PC-3 (cell line): ENCODE measurements around the gene PPIF. TPM values are rescaled to one million over a fixed set of nuclear protein-coding genes. Genes with fewer than 3 reads are reported as not detected.

Experiments used
- ATAC-seq: fragments of 200-7000 bp; cut with Tn5 transposase; 2 replicates; pipeline ENCODE4 v1.9.1; 2020; ENCODE audit warnings: mild to moderate bottlenecking, moderate library complexity
- BruUV-seq: library from RNA; stranded (reverse); fragments of 400-500 nt; replicated peaks from 2 replicates; lab custom pipeline; 2021; lab: Mats Ljungman, UMichigan
- CTCF ChIA-PET: fragments of 300-600 bp; sonication (Branson Sonifier 250); formaldehyde crosslinking; loops from one replicate; lab custom pipeline; 2022; ENCODE audit warnings: antibody characterized with exemption; lab: Charles Lee
- POLR2A ChIA-PET: fragments of 300-600 bp; sonication (Branson Sonifier 250); formaldehyde crosslinking; loops from one replicate; lab custom pipeline; 2022; ENCODE audit warnings: antibody characterized with exemption; ENCODE audit not compliant: unreplicated experiment; lab: Charles Lee
- DNase-seq: peaks from one replicate; pipeline ENCODE4 v3.0.0-alpha.2; 2015
- H2AFZ ChIP-seq: fragments of 300-600 bp; sonication (generic); 2 replicates; pipeline ENCODE4 v1.6.0; 2016; ENCODE audit warnings: antibody characterized with exemption, low read length
- H3F3A ChIP-seq: fragments of 300-600 bp; sonication (generic); one replicate; pipeline ENCODE4 v1.6.0; 2017; ENCODE audit warnings: antibody characterized with exemption, low read length, control low read depth, mild to moderate bottlenecking; ENCODE audit not compliant: unreplicated experiment
- H3K27ac ChIP-seq: fragments of 300-600 bp; sonication (generic); 2 replicates; pipeline ENCODE4 v1.5.1; 2016; ENCODE audit warnings: mild to moderate bottlenecking, low read length
- H3K27me3 ChIP-seq: fragments of 300-600 bp; sonication (generic); 2 replicates; pipeline ENCODE4 v1.6.1; 2016; ENCODE audit warnings: low read length, mixed read lengths
- H3K36me3 ChIP-seq: fragments of 300-600 bp; sonication (generic); 2 replicates; pipeline ENCODE4 v1.6.1; 2016; ENCODE audit warnings: low read depth, mixed run types, low read length, mixed read lengths
- H3K4me1 ChIP-seq: fragments of 300-600 bp; sonication (generic); 2 replicates; pipeline ENCODE4 v1.5.1; 2016; ENCODE audit warnings: low read length; ENCODE audit not compliant: insufficient read depth
- H3K4me2 ChIP-seq: fragments of 300-600 bp; sonication (generic); 2 replicates; pipeline ENCODE4 v1.6.0; 2016; ENCODE audit warnings: low read length
- H3K4me3 ChIP-seq: fragments of 300-600 bp; sonication (generic); 2 replicates; pipeline ENCODE4 v1.5.1; 2016; ENCODE audit warnings: mild to moderate bottlenecking, low read length, mixed read lengths
- H3K79me2 ChIP-seq: fragments of 300-600 bp; sonication (generic); 2 replicates; pipeline ENCODE4 v1.6.1; 2017; ENCODE audit warnings: low read length, mixed read lengths
- H3K9ac ChIP-seq: fragments of 300-600 bp; sonication (generic); 2 replicates; pipeline ENCODE4 v1.6.0; 2016; ENCODE audit warnings: mild to moderate bottlenecking, low read length
- H3K9me2 ChIP-seq: fragments of 300-600 bp; sonication (generic); replicated peaks from 2 replicates; pipeline ENCODE4 v1.6.1; 2016; ENCODE audit warnings: mixed run types, low read length, mixed read lengths
- H3K9me3 ChIP-seq: fragments of 300-600 bp; sonication (generic); 2 replicates; pipeline ENCODE4 v1.6.1; 2016; ENCODE audit warnings: low read length, mixed read lengths
- H4K20me1 ChIP-seq: fragments of 300-600 bp; sonication (generic); 2 replicates; pipeline ENCODE4 v1.6.1; 2016; ENCODE audit warnings: low read length, mixed read lengths
- EZH2 ChIP-seq: fragments of 300-600 bp; sonication (generic); IDR thresholded peaks from one replicate; pipeline ENCODE4 v1.6.1; 2017; ENCODE audit warnings: antibody characterized with exemption, mild to moderate bottlenecking, low read length; ENCODE audit not compliant: unreplicated experiment
- EZH2phosphoT487 ChIP-seq: fragments of 300-600 bp; sonication (generic); IDR thresholded peaks from 2 replicates; pipeline ENCODE4 v1.6.1; 2018; ENCODE audit warnings: mild to moderate bottlenecking, antibody characterized with exemption, low read length, borderline replicate concordance
- intact Hi-C: fragments of 100-400 bp; cut with micrococcal nuclease; formaldehyde crosslinking; loops from 2 replicates; pipeline ENCODE4 v1.9.0; 2023
- total RNA-seq: library from RNA; depleted of rRNA; stranded (reverse); fragments of >200 nt; gene quantifications from 2 replicates; pipeline ENCODE4 v1.2.3, GENCODE V29; 2014
- TF ChIP-seq, protein P1 (sequence below): fragments of 300-600 bp; sonication (generic); conservative IDR thresholded peaks from 2 replicates; pipeline ENCODE4 v1.5.1; 2017; ENCODE audit warnings: antibody characterized with exemption, low read depth, mild to moderate bottlenecking, low read length

PPIF gene
- total RNA-seq, 1 experiment from 2014 or later, result 381 TPM

DNA sequence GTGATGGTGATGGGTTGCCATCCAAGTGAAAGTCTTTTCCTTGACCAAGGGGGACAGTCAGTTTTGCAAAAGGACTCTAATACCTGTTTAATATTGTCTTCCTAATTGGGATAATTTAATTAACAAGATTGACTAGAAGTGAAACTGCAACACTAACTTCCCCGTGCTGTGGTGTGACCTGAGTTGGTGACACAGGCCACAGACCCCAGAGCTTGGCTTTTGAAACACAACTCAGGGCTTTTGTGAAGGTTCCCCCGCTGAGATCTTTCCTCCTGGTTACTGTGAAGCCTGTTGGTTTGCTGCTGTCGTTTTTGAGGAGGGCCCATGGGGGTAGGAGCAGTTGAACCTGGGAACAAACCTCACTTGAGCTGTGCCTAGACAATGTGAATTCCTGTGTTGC lies 6.9 kb downstream of the PPIF start:
- ATAC-seq, result no peak
- intact Hi-C loops, result no loop called here
- peaks cover 55% of the 10 kb centered on the region for H3K79me2 ChIP-seq
- no peaks in the 10 kb centered on the region for H3K9me3 ChIP-seq
- ChIA-PET CTCF (no interaction called here), POLR2A (interaction anchor here (0.6 kb wide), 1 partner anchor 21 kb away, joined by 3 read pairs; no protein-coding TSS in a partner anchor)
- H3K4me1 ChIP-seq, result peaks cover 13% of the 10 kb centered on the region
- DNase-seq, result no peak
- H3K4me3 ChIP-seq, result no peak overlapping the region
- peaks cover 65% of the 10 kb centered on the region for H4K20me1 ChIP-seq
- H3F3A ChIP-seq, result peaks cover 18% of the 10 kb centered on the region
- TSS peak; percentile 1 for BruUV-seq
- H3K27ac ChIP-seq, result no peak overlapping the region
- no peak overlapping the region for H2AFZ ChIP-seq
- H3K4me2 ChIP-seq, result no peak overlapping the region
- H3K9ac ChIP-seq, result no peak overlapping the region
- H3K9me2 ChIP-seq, result no peaks in the 10 kb centered on the region
- H3K27me3 ChIP-seq, result no peaks in the 10 kb centered on the region
- peaks cover 77% of the 10 kb centered on the region for H3K36me3 ChIP-seq
- TF ChIP-seq, protein P1, sequence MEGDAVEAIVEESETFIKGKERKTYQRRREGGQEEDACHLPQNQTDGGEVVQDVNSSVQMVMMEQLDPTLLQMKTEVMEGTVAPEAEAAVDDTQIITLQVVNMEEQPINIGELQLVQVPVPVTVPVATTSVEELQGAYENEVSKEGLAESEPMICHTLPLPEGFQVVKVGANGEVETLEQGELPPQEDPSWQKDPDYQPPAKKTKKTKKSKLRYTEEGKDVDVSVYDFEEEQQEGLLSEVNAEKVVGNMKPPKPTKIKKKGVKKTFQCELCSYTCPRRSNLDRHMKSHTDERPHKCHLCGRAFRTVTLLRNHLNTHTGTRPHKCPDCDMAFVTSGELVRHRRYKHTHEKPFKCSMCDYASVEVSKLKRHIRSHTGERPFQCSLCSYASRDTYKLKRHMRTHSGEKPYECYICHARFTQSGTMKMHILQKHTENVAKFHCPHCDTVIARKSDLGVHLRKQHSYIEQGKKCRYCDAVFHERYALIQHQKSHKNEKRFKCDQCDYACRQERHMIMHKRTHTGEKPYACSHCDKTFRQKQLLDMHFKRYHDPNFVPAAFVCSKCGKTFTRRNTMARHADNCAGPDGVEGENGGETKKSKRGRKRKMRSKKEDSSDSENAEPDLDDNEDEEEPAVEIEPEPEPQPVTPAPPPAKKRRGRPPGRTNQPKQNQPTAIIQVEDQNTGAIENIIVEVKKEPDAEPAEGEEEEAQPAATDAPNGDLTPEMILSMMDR, result no peak
- TF ChIP-seq EZH2phosphoT487, result no peak
- TF ChIP-seq EZH2, result no peak

DNA sequence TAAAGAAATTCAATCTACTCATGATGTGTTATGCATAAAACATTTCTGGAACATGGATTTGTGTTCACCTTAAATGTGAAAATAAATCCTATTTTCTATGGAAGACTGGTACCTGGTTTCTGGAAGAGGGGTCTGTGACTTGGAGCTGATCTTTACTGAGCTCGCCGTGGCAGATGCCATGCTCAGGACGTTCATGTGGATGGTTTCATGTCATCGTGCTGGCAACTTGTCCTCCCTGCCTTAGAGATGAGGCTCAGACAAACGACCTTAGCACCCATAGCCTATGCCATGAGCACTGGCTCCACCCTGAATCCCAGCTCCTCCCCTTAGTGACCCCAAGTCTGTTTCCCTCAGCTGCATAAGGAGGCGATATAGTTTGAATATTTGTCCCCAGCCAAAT lies 7.3 kb downstream of the PPIF start:
- no peak overlapping the region for H2AFZ ChIP-seq
- no peaks in the 10 kb centered on the region for H3K27me3 ChIP-seq
- CTCF ChIA-PET, result no interaction called here
- POLR2A ChIA-PET, result interaction anchor here (0.6 kb wide), 1 partner anchor 20 kb away, joined by 3 read pairs; no protein-coding TSS in a partner anchor
- peaks cover 50% of the 10 kb centered on the region for H3K79me2 ChIP-seq
- no peaks in the 10 kb centered on the region for H3K9me2 ChIP-seq
- DNase-seq (no peak), ATAC-seq (no peak)
- peaks cover 72% of the 10 kb centered on the region for H3K36me3 ChIP-seq
- H3K4me2 ChIP-seq, result no peak overlapping the region
- intact Hi-C loops, result no loop called here
- no TSS peak for BruUV-seq
- no peak overlapping the region for H3K27ac ChIP-seq
- H3K4me3 ChIP-seq, result no peak overlapping the region
- H3K4me1 ChIP-seq, result peaks cover 8% of the 10 kb centered on the region
- H3K9me3 ChIP-seq, result no peaks in the 10 kb centered on the region
- peaks cover 18% of the 10 kb centered on the region for H3F3A ChIP-seq
- H4K20me1 ChIP-seq, result peaks cover 60% of the 10 kb centered on the region
- TF ChIP-seq EZH2, result no peak
- TF ChIP-seq, protein P1, result no peak
- H3K9ac ChIP-seq, result no peak overlapping the region

DNA sequence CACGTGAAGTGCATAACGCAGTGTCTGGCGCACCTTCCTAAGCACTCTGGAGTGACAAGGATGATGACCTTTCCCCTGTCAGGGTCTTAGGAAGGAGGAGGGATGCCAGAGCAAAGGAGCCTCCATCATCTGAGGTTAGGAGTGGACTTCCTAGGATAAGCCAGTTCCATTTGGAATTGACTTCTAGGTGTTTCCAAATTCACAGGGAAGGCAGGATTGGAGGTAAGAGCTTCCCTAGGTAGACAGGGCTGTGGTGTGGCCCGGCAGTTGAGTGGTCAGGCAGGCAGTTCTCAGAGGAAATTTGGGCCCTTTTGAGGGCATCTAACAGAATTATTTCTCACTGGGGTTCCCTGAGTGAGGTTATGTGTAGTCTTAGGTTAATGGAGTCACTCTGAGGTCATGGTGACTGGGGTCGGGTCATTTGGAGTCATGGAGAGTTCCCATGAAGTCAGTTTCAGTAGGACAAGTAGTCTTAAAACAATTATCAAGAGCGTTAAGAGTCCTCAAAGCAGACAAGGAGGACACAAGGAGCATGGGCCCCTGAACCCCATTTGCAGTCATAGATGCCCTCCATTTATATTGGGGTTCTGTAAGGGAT lies 8.2 kb downstream of the PPIF start:
- DNase-seq (no peak), ATAC-seq (no peak)
- Histone ChIP-seq H3K27ac (no peak overlapping the region), H3K9ac (no peak overlapping the region), H3K9me3 (no peaks in the 10 kb centered on the region), H3K9me2 (no peaks in the 10 kb centered on the region), H3K4me1 (no peaks in the 10 kb centered on the region; the same call in 1 of the 2 replicates), H3K79me2 (peaks cover 41% of the 10 kb centered on the region), H2AFZ (no peak overlapping the region), H4K20me1 (peaks cover 51% of the 10 kb centered on the region), H3F3A (peaks cover 18% of the 10 kb centered on the region), H3K4me3 (no peak overlapping the region), H3K27me3 (no peaks in the 10 kb centered on the region), H3K36me3 (peaks cover 63% of the 10 kb centered on the region), H3K4me2 (no peak overlapping the region)
- intact Hi-C loops, result no loop called here
- POLR2A ChIA-PET, result no interaction called here
- BruUV-seq, result no TSS peak
- CTCF ChIA-PET, result interaction anchor here (0.6 kb wide), 1 partner anchor 122 kb away, joined by 5 read pairs; no protein-coding TSS in a partner anchor
- TF ChIP-seq, protein P1, result no peak
- TF ChIP-seq EZH2phosphoT487 (no peak), EZH2 (no peak)
